22Rv1 (cell line): Measurements from ENCODE around the gene AKR7A2.

Experiments
- H3K27ac ChIP-seq: fragments of 450-650 bp; 2 replicates; pipeline ENCODE4 v1.5.1; 2017
- CTCF ChIP-seq: fragments of 450-650 bp; IDR thresholded peaks from 2 replicates; pipeline ENCODE4 v1.5.1; 2017; ENCODE audit warnings: mild to moderate bottlenecking
- ZFX ChIP-seq: fragments of 450-650 bp; IDR thresholded peaks from 2 replicates; pipeline ENCODE4 v1.6.1; 2017; ENCODE audit warnings: antibody characterized with exemption, borderline replicate concordance

AKR7A2 gene

GRCh38 chr1:19349999-19350398 is 38.1 kb upstream of the AKR7A2 start:
- no peak overlapping the region for H3K27ac ChIP-seq
- TF ChIP-seq CTCF (no peak), ZFX (no peak)

- no peak overlapping the region for H3K27ac ChIP-seq
- no peak for TF ChIP-seq CTCF
- no peak for TF ChIP-seq ZFX
Observed at GRCh38 chr1:19348441-19349198, 36.7 kb upstream of the AKR7A2 start.

GRCh38 chr1:19347533-19348172 is 35.7 kb upstream of the AKR7A2 start:
- no peak overlapping the region for H3K27ac ChIP-seq
- TF ChIP-seq ZFX (no peak), CTCF (no peak)

GRCh38 chr1:19346026-19346425 is 34.1 kb upstream of the AKR7A2 start:
- H3K27ac ChIP-seq, result no peak overlapping the region
- TF ChIP-seq ZFX, result no peak
- TF ChIP-seq CTCF, result no peak

- no peak for TF ChIP-seq ZFX
- TF ChIP-seq CTCF, result no peak
- H3K27ac ChIP-seq, result no peak overlapping the region
Observed at GRCh38 chr1:19345391-19345790, 33.4 kb upstream of the AKR7A2 start.

- H3K27ac ChIP-seq, result no peak overlapping the region
- TF ChIP-seq ZFX, result no peak
- TF ChIP-seq CTCF, result no peak
Observed at GRCh38 chr1:19344831-19345230, 32.9 kb upstream of the AKR7A2 start.

GRCh38 chr1:19344372-19344810 is 32.4 kb upstream of the AKR7A2 start:
- no peak overlapping the region for H3K27ac ChIP-seq
- TF ChIP-seq CTCF (peak; percentile 87), ZFX (no peak)
